HCT116 (cell line): Measurements from ENCODE around the gene IRF2BP1.

Experiments used
- ATF3 ChIP-seq: IDR thresholded peaks from 2 replicates; pipeline ENCODE4 v1.6.1; 2012
- CTCF ChIP-seq, 3 experiments: fragments of 200-600 bp in 1 of 3; sonication (generic) in 1 of 3; IDR thresholded peaks in 2 of 3; conservative IDR thresholded peaks in 1 of 3; 2 replicates each; pipeline ENCODE4 v1.5.1; 2012 to 2017; ENCODE audit warnings: low read depth in 2 of 3, low read length in 2 of 3, antibody characterized with exemption in 1 of 3, borderline replicate concordance in 1 of 3, control low read depth in 1 of 3, mild to moderate bottlenecking in 1 of 3, mixed read lengths in 1 of 3, mixed run types in 1 of 3, moderate library complexity in 1 of 3; ENCODE audit not compliant: insufficient read depth in 1 of 3
- EZH2 ChIP-seq: fragments of 200-600 bp; sonication (generic); IDR thresholded peaks from 2 replicates; pipeline ENCODE4 v1.6.1; 2017; ENCODE audit warnings: antibody characterized with exemption, mixed run types
- MAX ChIP-seq: IDR thresholded peaks from 2 replicates; pipeline ENCODE4 v1.6.1; 2012
- POLR2AphosphoS5 ChIP-seq: IDR thresholded peaks from 2 replicates; pipeline ENCODE4 v1.6.1; 2011; ENCODE audit warnings: mild to moderate bottlenecking, low read depth, low read length, moderate library complexity
- ZNF274 ChIP-seq: fragments of 200-500 bp; sonication (Bioruptor generic); IDR thresholded peaks from 2 replicates; pipeline ENCODE4 v1.6.1; 2014; ENCODE audit warnings: mild to moderate bottlenecking, low read depth, low read length, inconsistent platforms

GRCh38 chr19:45929247-45929646, 43.3 kb upstream of the IRF2BP1 start:
- TF ChIP-seq EZH2 (no peak), CTCF (IDR thresholded peaks at IDR 0.05 in 2 of 3, conservative IDR thresholded peaks at IDR 0.05 in 1 of 3; ENCODE audit: borderline replicate concordance in 1 of 3, insufficient read depth in 1 of 3, low read depth in 2 of 3, low read length in 2 of 3) (no peak), POLR2AphosphoS5 (no peak), MAX (no peak), ATF3 (no peak), ZNF274 (no peak)
